Panc1 (cell line): ENCODE data around the gene TMEFF2. TPM values are rescaled to one million over a fixed set of nuclear protein-coding genes. Genes with fewer than 3 reads are reported as not detected.

ENCODE experiments used
- ATAC-seq: fragments of 200-7000 bp; cut with Tn5 transposase; 2 replicates; pipeline ENCODE4 v1.9.1; 2020; ENCODE audit warnings: mild to moderate bottlenecking, moderate library complexity
- BruUV-seq: library from RNA; stranded (reverse); fragments of 400-500 nt; replicated peaks from 2 replicates; lab custom pipeline; 2021; lab: Mats Ljungman, UMichigan
- CTCF ChIA-PET: fragments of 300-600 bp; sonication (Branson Sonifier 250); formaldehyde crosslinking; loops from one replicate; lab custom pipeline; 2022; ENCODE audit warnings: antibody characterized with exemption; lab: Charles Lee
- POLR2A ChIA-PET: fragments of 300-600 bp; sonication (Branson Sonifier 250); formaldehyde crosslinking; loops from one replicate; lab custom pipeline; 2022; ENCODE audit warnings: antibody characterized with exemption; lab: Charles Lee
- DNase-seq: peaks from one replicate; pipeline ENCODE4 v3.0.0-alpha.2; 2010; ENCODE audit warnings: low read depth, low spot score
- H3K27ac ChIP-seq: 2 replicates; pipeline ENCODE4 v1.5.1; 2011; ENCODE audit warnings: mild to moderate bottlenecking, low read length, inconsistent platforms
- H3K27me3 ChIP-seq: fragments of 200-500 bp; sonication (Bioruptor generic); 2 replicates; pipeline ENCODE4 v1.6.0; 2014; ENCODE audit warnings: low read length, inconsistent platforms; ENCODE audit not compliant: control insufficient read depth, insufficient read depth
- H3K36me3 ChIP-seq: fragments of 200-500 bp; sonication (Bioruptor generic); 2 replicates; pipeline ENCODE4 v1.5.1; 2014; ENCODE audit warnings: inconsistent platforms, mild to moderate bottlenecking, low read length, moderate library complexity; ENCODE audit not compliant: control insufficient read depth, insufficient read depth
- H3K4me1 ChIP-seq: 2 replicates; pipeline ENCODE4 v1.5.1; 2011; ENCODE audit warnings: inconsistent platforms, mild to moderate bottlenecking, low read length, moderate library complexity; ENCODE audit not compliant: control insufficient read depth, insufficient read depth
- H3K4me3 ChIP-seq, 2 experiments: 2 replicates each; pipeline ENCODE4 v1.5.1; 2011 to 2012; ENCODE audit warnings: low read depth in 2 of 2, low read length in 2 of 2, mild to moderate bottlenecking in 2 of 2, inconsistent platforms in 1 of 2, moderate library complexity in 1 of 2
- H3K9me3 ChIP-seq: fragments of 200-500 bp; sonication (Bioruptor generic); 2 replicates; pipeline ENCODE4 v1.5.1; 2014; ENCODE audit warnings: low read depth, mild to moderate bottlenecking, inconsistent platforms, low read length, moderate library complexity; ENCODE audit not compliant: control insufficient read depth, insufficient read depth
- POLR2AphosphoS5 ChIP-seq: IDR thresholded peaks from 2 replicates; pipeline ENCODE4 v1.6.1; 2012; ENCODE audit warnings: mild to moderate bottlenecking, low read depth, low read length, moderate library complexity
- SIN3A ChIP-seq: IDR thresholded peaks from 2 replicates; pipeline ENCODE4 v1.6.1; 2012; ENCODE audit warnings: low read depth, mild to moderate bottlenecking, low read length, moderate library complexity, borderline replicate concordance; ENCODE audit not compliant: insufficient read depth
- TCF7L2 ChIP-seq: IDR thresholded peaks from 2 replicates; pipeline ENCODE4 v1.6.1; 2011; ENCODE audit warnings: mild to moderate bottlenecking, low read depth, low read length, inconsistent platforms
- in situ Hi-C: cut with HindIII; loops from 2 replicates; pipeline ENCODE4 v1.10.0; 2016; ENCODE audit warnings: low sequenced_read_pairs, low pct_unique_long_range_greater_than_20kb
- intact Hi-C: fragments of 100-400 bp; cut with micrococcal nuclease; formaldehyde crosslinking; loops from one replicate; pipeline ENCODE4 v1.10.0; 2022; ENCODE audit not compliant: unreplicated experiment
- total RNA-seq: library from RNA; stranded (reverse); gene quantifications from one replicate; pipeline ENCODE4 v1.2.1, GENCODE V29; 2021; ENCODE audit not compliant: unreplicated experiment
- TF ChIP-seq, protein P1 (sequence below): fragments of 450-650 bp; IDR thresholded peaks from 2 replicates; pipeline ENCODE4 v1.5.1; 2017; ENCODE audit warnings: mild to moderate bottlenecking
- TF ChIP-seq, protein P2 (sequence below), 2 experiments: IDR thresholded peaks; 2 replicates each; pipeline ENCODE4 v1.6.1; 2011 to 2012; ENCODE audit warnings: low read depth in 2 of 2, control low read depth in 1 of 2, low read length in 1 of 2, mild to moderate bottlenecking in 1 of 2, moderate library complexity in 1 of 2; ENCODE audit not compliant: insufficient read depth in 1 of 2

The TMEFF2 gene
- total RNA-seq, 1 experiment from 2014 or later: 1.5 TPM

DNA sequence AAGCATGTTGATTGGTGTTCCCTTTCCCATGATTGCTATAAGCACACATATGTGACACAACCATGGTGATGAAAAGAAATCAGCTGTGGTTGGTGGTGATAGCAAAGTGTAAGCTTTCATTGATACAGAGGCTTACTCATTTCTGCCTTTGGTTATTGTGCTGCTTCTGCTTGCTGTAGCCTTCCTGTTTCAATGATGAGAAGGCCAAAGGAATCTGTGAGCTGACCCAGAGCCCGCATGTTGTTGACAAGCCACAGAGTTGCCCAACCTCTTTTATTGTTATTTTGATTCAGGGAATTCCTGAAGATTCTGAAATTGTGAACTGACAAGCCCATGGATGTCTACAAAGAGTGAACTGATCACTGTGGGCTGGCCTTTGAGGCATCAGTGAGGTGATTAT lies 164.4 kb downstream of the TMEFF2 start:
- Histone ChIP-seq H3K27me3 (no peaks in the 10 kb centered on the region), H3K4me1 (no peaks in the 10 kb centered on the region), H3K4me3 (no peak overlapping the region), H3K27ac (no peak overlapping the region), H3K36me3 (no peaks in the 10 kb centered on the region), H3K9me3 (no peaks in the 10 kb centered on the region)
- in situ Hi-C loops (no loop called here), intact Hi-C loops (no loop called here)
- POLR2A ChIA-PET: no interaction called here
- TF ChIP-seq, protein P1, sequence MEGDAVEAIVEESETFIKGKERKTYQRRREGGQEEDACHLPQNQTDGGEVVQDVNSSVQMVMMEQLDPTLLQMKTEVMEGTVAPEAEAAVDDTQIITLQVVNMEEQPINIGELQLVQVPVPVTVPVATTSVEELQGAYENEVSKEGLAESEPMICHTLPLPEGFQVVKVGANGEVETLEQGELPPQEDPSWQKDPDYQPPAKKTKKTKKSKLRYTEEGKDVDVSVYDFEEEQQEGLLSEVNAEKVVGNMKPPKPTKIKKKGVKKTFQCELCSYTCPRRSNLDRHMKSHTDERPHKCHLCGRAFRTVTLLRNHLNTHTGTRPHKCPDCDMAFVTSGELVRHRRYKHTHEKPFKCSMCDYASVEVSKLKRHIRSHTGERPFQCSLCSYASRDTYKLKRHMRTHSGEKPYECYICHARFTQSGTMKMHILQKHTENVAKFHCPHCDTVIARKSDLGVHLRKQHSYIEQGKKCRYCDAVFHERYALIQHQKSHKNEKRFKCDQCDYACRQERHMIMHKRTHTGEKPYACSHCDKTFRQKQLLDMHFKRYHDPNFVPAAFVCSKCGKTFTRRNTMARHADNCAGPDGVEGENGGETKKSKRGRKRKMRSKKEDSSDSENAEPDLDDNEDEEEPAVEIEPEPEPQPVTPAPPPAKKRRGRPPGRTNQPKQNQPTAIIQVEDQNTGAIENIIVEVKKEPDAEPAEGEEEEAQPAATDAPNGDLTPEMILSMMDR: no peak
- no peak for TF ChIP-seq TCF7L2
- TF ChIP-seq, protein P2, sequence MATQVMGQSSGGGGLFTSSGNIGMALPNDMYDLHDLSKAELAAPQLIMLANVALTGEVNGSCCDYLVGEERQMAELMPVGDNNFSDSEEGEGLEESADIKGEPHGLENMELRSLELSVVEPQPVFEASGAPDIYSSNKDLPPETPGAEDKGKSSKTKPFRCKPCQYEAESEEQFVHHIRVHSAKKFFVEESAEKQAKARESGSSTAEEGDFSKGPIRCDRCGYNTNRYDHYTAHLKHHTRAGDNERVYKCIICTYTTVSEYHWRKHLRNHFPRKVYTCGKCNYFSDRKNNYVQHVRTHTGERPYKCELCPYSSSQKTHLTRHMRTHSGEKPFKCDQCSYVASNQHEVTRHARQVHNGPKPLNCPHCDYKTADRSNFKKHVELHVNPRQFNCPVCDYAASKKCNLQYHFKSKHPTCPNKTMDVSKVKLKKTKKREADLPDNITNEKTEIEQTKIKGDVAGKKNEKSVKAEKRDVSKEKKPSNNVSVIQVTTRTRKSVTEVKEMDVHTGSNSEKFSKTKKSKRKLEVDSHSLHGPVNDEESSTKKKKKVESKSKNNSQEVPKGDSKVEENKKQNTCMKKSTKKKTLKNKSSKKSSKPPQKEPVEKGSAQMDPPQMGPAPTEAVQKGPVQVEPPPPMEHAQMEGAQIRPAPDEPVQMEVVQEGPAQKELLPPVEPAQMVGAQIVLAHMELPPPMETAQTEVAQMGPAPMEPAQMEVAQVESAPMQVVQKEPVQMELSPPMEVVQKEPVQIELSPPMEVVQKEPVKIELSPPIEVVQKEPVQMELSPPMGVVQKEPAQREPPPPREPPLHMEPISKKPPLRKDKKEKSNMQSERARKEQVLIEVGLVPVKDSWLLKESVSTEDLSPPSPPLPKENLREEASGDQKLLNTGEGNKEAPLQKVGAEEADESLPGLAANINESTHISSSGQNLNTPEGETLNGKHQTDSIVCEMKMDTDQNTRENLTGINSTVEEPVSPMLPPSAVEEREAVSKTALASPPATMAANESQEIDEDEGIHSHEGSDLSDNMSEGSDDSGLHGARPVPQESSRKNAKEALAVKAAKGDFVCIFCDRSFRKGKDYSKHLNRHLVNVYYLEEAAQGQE (IDR thresholded peaks at IDR 0.05; ENCODE audit: insufficient read depth in 1 of 2, low read depth in 2 of 2, low read length in 1 of 2): no peak
- no peak for TF ChIP-seq POLR2AphosphoS5
- no peak for TF ChIP-seq SIN3A
- ATAC-seq (no peak), DNase-seq (no peak)
- BruUV-seq: no TSS peak
- CTCF ChIA-PET: no interaction called here

DNA sequence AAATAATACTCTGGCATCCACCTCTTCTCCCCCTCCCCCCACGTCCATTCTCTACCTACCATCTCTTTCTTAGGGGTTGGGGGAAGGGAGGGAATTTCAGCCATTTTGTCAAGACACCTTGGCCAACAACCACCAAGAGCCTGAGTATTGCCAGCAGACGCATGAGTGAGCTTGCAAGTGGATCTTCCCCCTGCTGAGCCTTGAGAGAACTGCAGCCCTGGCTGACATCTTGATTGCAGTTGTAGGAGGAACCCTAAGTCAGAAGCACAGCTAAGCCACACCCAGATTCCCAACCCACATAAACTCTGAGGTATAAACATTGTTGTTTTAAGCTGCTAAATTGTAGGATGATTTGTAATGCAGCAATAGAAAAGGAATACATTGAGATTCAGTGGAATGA lies 165.6 kb downstream of the TMEFF2 start:
- intact Hi-C loops (no loop called here), in situ Hi-C loops (no loop called here)
- TF ChIP-seq SIN3A: no peak
- TF ChIP-seq POLR2AphosphoS5: no peak
- TF ChIP-seq, protein P1: no peak
- TF ChIP-seq TCF7L2: no peak
- TF ChIP-seq, protein P2 (IDR thresholded peaks at IDR 0.05; ENCODE audit: insufficient read depth in 1 of 2, low read depth in 2 of 2, low read length in 1 of 2): no peak
- no TSS peak for BruUV-seq
- POLR2A ChIA-PET: no interaction called here
- no peak overlapping the region for H3K4me3 ChIP-seq
- ATAC-seq (no peak), DNase-seq (no peak)
- no peaks in the 10 kb centered on the region for H3K27me3 ChIP-seq
- CTCF ChIA-PET: no interaction called here
- no peak overlapping the region for H3K27ac ChIP-seq
- H3K9me3 ChIP-seq: no peaks in the 10 kb centered on the region
- H3K36me3 ChIP-seq: no peaks in the 10 kb centered on the region
- H3K4me1 ChIP-seq: no peaks in the 10 kb centered on the region
